SU-DHL-6 (cell line): ENCODE results near the gene KCND3.

Experiments
- H2AFZ ChIP-seq: fragments of 200-600 bp; sonication (generic); 2 replicates; pipeline ENCODE4 v1.6.1; 2014; ENCODE audit warnings: low read depth, mild to moderate bottlenecking, moderate library complexity, mixed read lengths, antibody characterized with exemption, low read length; ENCODE audit not compliant: severe bottlenecking
- H3F3A ChIP-seq: fragments of 200-600 bp; shearing (Covaris generic); 2 replicates; pipeline ENCODE4 v1.6.0; 2016; ENCODE audit warnings: antibody characterized with exemption, mild to moderate bottlenecking; ENCODE audit not compliant: insufficient read depth
- H3K27ac ChIP-seq: fragments of 200-600 bp; sonication (generic); 2 replicates; pipeline ENCODE4 v1.5.1; 2016; ENCODE audit warnings: low read depth, mild to moderate bottlenecking, low read length, moderate library complexity, mixed read lengths
- H3K27me3 ChIP-seq: fragments of 200-600 bp; sonication (generic), shearing (Covaris generic); 2 replicates; pipeline ENCODE4 v1.6.0; 2014; ENCODE audit warnings: mild to moderate bottlenecking, low read length
- H3K36me3 ChIP-seq: fragments of 200-600 bp; sonication (generic); 2 replicates; pipeline ENCODE4 v1.6.1; 2014; ENCODE audit warnings: mild to moderate bottlenecking, low read length, mixed read lengths
- H3K4me2 ChIP-seq: fragments of 300-600, 200-600 bp; shearing (Covaris generic), sonication (generic); 2 replicates; pipeline ENCODE4 v1.6.0; 2014; ENCODE audit warnings: low read length, low read depth, mild to moderate bottlenecking; ENCODE audit not compliant: poor library complexity, severe bottlenecking
- H3K4me3 ChIP-seq: fragments of 200-600 bp; sonication (generic); 2 replicates; pipeline ENCODE4 v1.5.1; 2014; ENCODE audit warnings: antibody characterized with exemption, low read length, mild to moderate bottlenecking, mixed read lengths; ENCODE audit not compliant: insufficient read depth, poor library complexity, severe bottlenecking
- H3K79me2 ChIP-seq: fragments of 200-600 bp; sonication (generic); 2 replicates; pipeline ENCODE4 v1.6.1; 2014; ENCODE audit warnings: mild to moderate bottlenecking, low read length, moderate library complexity; ENCODE audit not compliant: insufficient read depth
- H3K9ac ChIP-seq: fragments of 200-600 bp; sonication (generic); 2 replicates; pipeline ENCODE4 v1.7.0; 2014; ENCODE audit warnings: mild to moderate bottlenecking, low read length
- H3K9me2 ChIP-seq: fragments of 200-600 bp; sonication (generic); replicated peaks from 2 replicates; pipeline ENCODE4 v1.6.1; 2014; ENCODE audit warnings: low read length; ENCODE audit not compliant: insufficient read depth
- H3K9me3 ChIP-seq: fragments of 200-600 bp; sonication (generic); 2 replicates; pipeline ENCODE4 v1.6.1; 2014; ENCODE audit warnings: low read length, mixed read lengths; ENCODE audit not compliant: insufficient read depth
- H4K20me1 ChIP-seq: fragments of 200-600 bp; sonication (generic); 2 replicates; pipeline ENCODE4 v1.6.1; 2014; ENCODE audit warnings: low read depth, mild to moderate bottlenecking, antibody characterized with exemption, low read length, moderate library complexity, mixed read lengths
- CTCF ChIP-seq: fragments of 200-600 bp; sonication (generic); IDR thresholded peaks from one replicate; pipeline ENCODE4 v1.5.1; 2017; ENCODE audit warnings: antibody characterized with exemption, mild to moderate bottlenecking, low read length, moderate library complexity; ENCODE audit not compliant: insufficient read depth, poor library complexity, severe bottlenecking
- EZH2phosphoT487 ChIP-seq: fragments of 200-600 bp; sonication (generic), shearing (Covaris generic); conservative IDR thresholded peaks from 2 replicates; pipeline ENCODE4 v1.6.1; 2018; ENCODE audit warnings: mild to moderate bottlenecking, antibody characterized with exemption, low read length, moderate library complexity, mixed read lengths

KCND3 gene

DNA sequence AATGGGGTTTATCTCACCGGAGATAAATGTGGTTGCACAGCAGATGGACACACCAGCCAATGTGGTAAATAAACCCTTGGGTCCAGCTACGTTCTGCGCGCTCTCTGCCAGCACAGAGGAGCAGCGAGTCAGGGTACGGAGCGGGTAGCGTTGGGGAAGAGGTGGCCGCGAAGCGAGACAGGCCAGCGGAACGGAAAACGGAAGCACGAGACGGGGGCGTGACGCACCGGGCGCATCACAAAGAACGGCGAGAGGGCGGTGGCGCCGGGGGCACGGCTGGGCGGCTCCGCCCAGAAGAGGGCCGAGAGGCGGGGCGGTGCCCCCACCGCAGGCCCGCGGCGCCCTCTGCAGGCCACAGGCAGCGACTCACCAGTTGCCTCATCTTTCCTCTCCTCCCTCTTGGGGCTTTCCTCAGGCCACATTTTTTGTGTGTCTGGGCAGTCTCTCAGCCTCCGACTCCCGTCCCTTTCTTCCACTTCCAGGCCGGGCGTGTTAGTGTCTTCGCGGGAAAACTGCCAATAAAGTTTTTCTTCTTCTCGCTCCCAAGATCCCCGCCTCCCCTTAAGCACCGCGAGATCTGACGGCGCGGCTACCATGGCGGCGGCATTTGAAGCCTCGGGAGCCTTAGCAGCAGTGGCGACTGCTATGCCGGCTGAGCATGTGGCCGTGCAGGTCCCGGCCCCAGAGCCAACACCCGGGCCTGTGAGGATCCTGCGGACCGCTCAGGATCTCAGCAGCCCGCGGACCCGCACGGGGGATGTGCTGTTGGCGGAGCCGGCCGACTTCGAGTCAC, 233.9 kb downstream of the KCND3 start, which contains the start of gene DDX20:
Gene DDX20, plus strand, starts transcription at position 571 of the 793 bp plus-strand sequence. Its CDS starts 24 bp downstream, at position 595.
- peak within 1 kb of the TSS; percentile 75 for H3K27ac ChIP-seq
- H3K79me2 ChIP-seq: peaks cover 33% of the 10 kb centered on the region
- no peaks in the 10 kb centered on the region for H3F3A ChIP-seq
- H3K9ac ChIP-seq: peak within 1 kb of the TSS; percentile 73
- H2AFZ ChIP-seq: peak within 1 kb of the TSS; percentile 52
- no peaks in the 10 kb centered on the region for H3K9me3 ChIP-seq
- TF ChIP-seq EZH2phosphoT487 (no peak), CTCF (peak; percentile 91)
- peak within 1 kb of the TSS; percentile 67 for H3K4me3 ChIP-seq
- H3K9me2 ChIP-seq: no peaks in the 10 kb centered on the region
- no peaks in the 10 kb centered on the region; the same call in 1 of the 2 replicates for H4K20me1 ChIP-seq
- H3K4me2 ChIP-seq: peak within 1 kb of the TSS; percentile 66
- H3K36me3 ChIP-seq: peaks cover 17% of the 10 kb centered on the region; the same call in 1 of the 2 replicates
- H3K27me3 ChIP-seq: no peaks in the 10 kb centered on the region

GRCh38 chr1:111754984-111755330, 234.5 kb downstream of the KCND3 start:
- TF ChIP-seq CTCF (no peak), EZH2phosphoT487 (no peak)
- Histone ChIP-seq H3K79me2 (peaks cover 33% of the 10 kb centered on the region), H3K9me2 (no peaks in the 10 kb centered on the region)

DNA sequence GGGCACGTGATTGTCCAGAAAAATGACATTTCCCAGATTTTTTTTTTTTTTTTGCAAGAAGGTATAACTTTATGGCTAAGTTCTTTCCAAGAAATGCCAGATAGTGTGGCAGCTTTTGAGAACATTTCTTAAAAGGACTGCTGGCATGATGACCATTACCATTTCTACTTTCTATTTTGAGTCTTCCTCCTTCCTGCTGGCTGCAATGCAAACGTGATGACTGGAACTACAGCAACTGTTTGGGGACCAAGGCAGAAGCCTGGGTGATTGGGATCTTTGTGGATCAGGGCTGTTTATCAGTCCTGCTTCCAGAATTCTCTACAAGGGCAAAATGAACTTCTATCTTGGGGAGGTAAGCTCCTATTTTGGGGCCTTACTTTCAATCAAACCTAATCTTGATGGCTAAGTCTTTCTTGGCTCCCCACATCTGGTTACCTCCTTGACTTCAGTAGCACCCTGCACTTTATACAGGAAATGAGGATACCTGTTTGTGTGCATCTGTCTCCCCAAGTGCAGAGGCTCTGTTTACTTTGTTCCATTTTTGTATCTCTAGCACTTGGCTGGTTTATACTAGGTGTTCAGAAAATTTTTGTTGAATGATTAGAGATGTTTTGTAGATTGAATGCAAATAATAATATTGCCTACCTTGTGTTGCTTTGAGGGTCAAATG, 237.4 kb downstream of the KCND3 start:
- H3K9ac ChIP-seq: no peak overlapping the region
- H4K20me1 ChIP-seq: no peaks in the 10 kb centered on the region; the same call in 1 of the 2 replicates
- H3F3A ChIP-seq: no peaks in the 10 kb centered on the region
- peaks cover 15% of the 10 kb centered on the region for H3K79me2 ChIP-seq
- H3K27me3 ChIP-seq: no peaks in the 10 kb centered on the region
- no peak overlapping the region for H2AFZ ChIP-seq
- no peak for TF ChIP-seq EZH2phosphoT487
- TF ChIP-seq CTCF: no peak
- no peaks in the 10 kb centered on the region for H3K36me3 ChIP-seq
- no peak overlapping the region for H3K4me2 ChIP-seq
- H3K27ac ChIP-seq: no peak overlapping the region
- no peak overlapping the region for H3K4me3 ChIP-seq
- no peaks in the 10 kb centered on the region for H3K9me2 ChIP-seq
- H3K9me3 ChIP-seq: no peaks in the 10 kb centered on the region

More at GRCh38 chr1:111754984-111755330, 234.5 kb downstream of the KCND3 start:
- Histone ChIP-seq H3F3A (no peaks in the 10 kb centered on the region), H3K9ac (peak overlapping the region; percentile 73), H2AFZ (peak overlapping the region; percentile 52), H3K4me2 (peak overlapping the region; percentile 66), H3K36me3 (peaks cover 12% of the 10 kb centered on the region; the same call in 1 of the 2 replicates), H3K9me3 (no peaks in the 10 kb centered on the region), H3K4me3 (peak overlapping the region; percentile 67), H3K27ac (peak overlapping the region; percentile 75), H3K27me3 (no peaks in the 10 kb centered on the region), H4K20me1 (no peaks in the 10 kb centered on the region; the same call in 1 of the 2 replicates)
